HEK293T (cell line): ENCODE data around the gene LRRTM4.

Experiments
- ARNT ChIP-seq: fragments of 450-650 bp; IDR thresholded peaks from 2 replicates; pipeline ENCODE4 v1.6.1; 2017; ENCODE audit warnings: mild to moderate bottlenecking
- BHLHE40 ChIP-seq: fragments of 450-650 bp; IDR thresholded peaks from 2 replicates; pipeline ENCODE4 v1.6.1; 2016; ENCODE audit warnings: mild to moderate bottlenecking, moderate library complexity, borderline replicate concordance
- ELF4 ChIP-seq: fragments of 450-650 bp; IDR thresholded peaks from 2 replicates; pipeline ENCODE4 v1.6.1; 2017; ENCODE audit warnings: antibody characterized with exemption
- FOXK2 ChIP-seq: fragments of 450-650 bp; IDR thresholded peaks from 2 replicates; pipeline ENCODE4 v1.6.1; 2016; ENCODE audit warnings: mild to moderate bottlenecking
- FOXM1 ChIP-seq: fragments of 450-650 bp; IDR thresholded peaks from 2 replicates; pipeline ENCODE4 v1.6.1; 2017; ENCODE audit warnings: mild to moderate bottlenecking, borderline replicate concordance
- HDGF ChIP-seq: fragments of 450-650 bp; IDR thresholded peaks from 2 replicates; pipeline ENCODE4 v1.6.1; 2017; ENCODE audit warnings: antibody characterized with exemption, borderline replicate concordance
- L3MBTL2 ChIP-seq: fragments of 450-650 bp; conservative IDR thresholded peaks from 2 replicates; pipeline ENCODE4 v1.6.1; 2016; ENCODE audit warnings: mild to moderate bottlenecking
- LEF1 ChIP-seq: fragments of 450-650 bp; IDR thresholded peaks from 2 replicates; pipeline ENCODE4 v1.6.1; 2017; ENCODE audit warnings: mild to moderate bottlenecking, borderline replicate concordance
- NFRKB ChIP-seq: fragments of 450-650 bp; IDR thresholded peaks from 2 replicates; pipeline ENCODE4 v1.6.1; 2016; ENCODE audit warnings: mild to moderate bottlenecking, moderate library complexity
- PKNOX1 ChIP-seq: fragments of 450-650 bp; IDR thresholded peaks from 2 replicates; pipeline ENCODE4 v1.6.1; 2016
- SP1 ChIP-seq: fragments of 450-650 bp; IDR thresholded peaks from 2 replicates; pipeline ENCODE4 v1.6.1; 2017
- SUZ12 ChIP-seq: fragments of 450-650 bp; IDR thresholded peaks from 2 replicates; pipeline ENCODE4 v1.6.1; 2016; ENCODE audit warnings: mild to moderate bottlenecking
- ZNF384 ChIP-seq: fragments of 450-650 bp; IDR thresholded peaks from 2 replicates; pipeline ENCODE4 v1.6.1; 2016

- TF ChIP-seq BHLHE40 (no peak), SP1 (no peak), FOXM1 (no peak), FOXK2 (no peak), ARNT (no peak), LEF1 (no peak), SUZ12 (no peak), HDGF (no peak), ELF4 (no peak), ZNF384 (no peak), PKNOX1 (no peak), NFRKB (no peak), L3MBTL2 (no peak)
Measured at GRCh38 chr2:77046339-77046738, 475.8 kb downstream of the LRRTM4 start.
